Stimulated activated CD8-positive, alpha-beta memory T cell treated with anti-CD3 and anti-CD28 coated beads, Interleukin-2, amount 100 ng/mL, for 48 hours (primary cell): Measurements from ENCODE around the gene DCST1.

ENCODE experiments used
- DNase-seq, 2 donors: peaks; one replicate each; pipeline ENCODE4 v3.0.0-alpha.2; 2020; ENCODE audit warnings: low read depth in 2 of 2

Gene DCST1

GRCh38 chr1:155075535-155075934 lies 41.9 kb downstream of the DCST1 start:
- no peak for DNase-seq

GRCh38 chr1:155076371-155076770 lies 42.7 kb downstream of the DCST1 start:
- DNase-seq: no peak

- DNase-seq: no peak
These were observed 43.7 kb downstream of the DCST1 start for GRCh38 chr1:155077346-155077745.

- DNase-seq: no peak
These were observed 44.3 kb downstream of the DCST1 start for GRCh38 chr1:155077758-155078445.

- peak; percentile 64 to 67 for DNase-seq
These were observed 45.0 kb downstream of the DCST1 start, which contains the start of gene EFNA3 for GRCh38 chr1:155078469-155079209. EFNA3 (plus strand) TSS chr1:155078837; CDS start chr1:155078942, 105 bp downstream.

- DNase-seq: no peak
These were observed 45.5 kb downstream of the DCST1 start for GRCh38 chr1:155079210-155079486.

- DNase-seq: no peak
These were observed 46.1 kb downstream of the DCST1 start for GRCh38 chr1:155079487-155080311.

GRCh38 chr1:155080312-155081228 lies 46.9 kb downstream of the DCST1 start:
- DNase-seq: no peak

- DNase-seq: no peak
These were observed 48.1 kb downstream of the DCST1 start for GRCh38 chr1:155081472-155082300.

- no peak for DNase-seq
These were observed 48.9 kb downstream of the DCST1 start for GRCh38 chr1:155082301-155083051.

- no peak for DNase-seq
These were observed 49.5 kb downstream of the DCST1 start for GRCh38 chr1:155083052-155083541.

- DNase-seq: no peak
These were observed 50.5 kb downstream of the DCST1 start for GRCh38 chr1:155083865-155084721.

GRCh38 chr1:155084722-155085503 lies 51.3 kb downstream of the DCST1 start:
- DNase-seq: peak; percentile 87 to 92

- DNase-seq: peak; percentile 67 to 73
These were observed 52.0 kb downstream of the DCST1 start for GRCh38 chr1:155085504-155086127.

- DNase-seq: peak; percentile 73 to 81
These were observed 52.6 kb downstream of the DCST1 start for GRCh38 chr1:155086128-155086741.

GRCh38 chr1:155086856-155087535 lies 53.4 kb downstream of the DCST1 start:
- DNase-seq: no peak
